Activated CD4-positive, alpha-beta T cell treated with anti-CD3 and anti-CD28 coated beads for 36 hours (primary cell): ENCODE results near the gene RLIM. TPM values are rescaled to one million over a fixed set of nuclear protein-coding genes. Genes with fewer than 3 reads are reported as not detected.
"Not testable (repeated sequence)": the region's sequence is repeated elsewhere in the genome, so short reads cannot be mapped to it uniquely, and the experiment has no call there.

ENCODE experiments used
- ATAC-seq: fragments of 200-7000 bp; cut with Tn5 transposase; one replicate; pipeline ENCODE4 v1.10.0; 2021; ENCODE audit warnings: mild to moderate bottlenecking, moderate library complexity
- CTCF ChIA-PET: fragments of 350-600 bp; sonication (Branson Sonifier 250); formaldehyde crosslinking; loops from one replicate; lab custom pipeline; 2021; ENCODE audit warnings: antibody characterized with exemption; lab: Charles Lee
- POLR2A ChIA-PET: fragments of 350-600 bp; sonication (Branson Sonifier 250); formaldehyde crosslinking; loops from one replicate; lab custom pipeline; 2021; ENCODE audit warnings: antibody characterized with exemption, inconsistent platforms; lab: Charles Lee
- DNase-seq: peaks from one replicate; pipeline ENCODE4 v3.0.0-alpha.2; 2020
- H3K27ac Mint-ChIP-seq: one replicate; pipeline ENCODE4 v1.8.0; 2021; ENCODE audit warnings: mixed read lengths
- H3K27me3 Mint-ChIP-seq: one replicate; pipeline ENCODE4 v1.8.0; 2021; ENCODE audit warnings: mixed read lengths
- H3K36me3 Mint-ChIP-seq: one replicate; pipeline ENCODE4 v1.8.0; 2021; ENCODE audit warnings: low read depth, mixed read lengths
- H3K4me1 Mint-ChIP-seq: one replicate; pipeline ENCODE4 v1.8.0; 2021; ENCODE audit warnings: mixed read lengths
- H3K4me3 Mint-ChIP-seq: one replicate; pipeline ENCODE4 v1.8.0; 2021; ENCODE audit warnings: mild to moderate bottlenecking, moderate library complexity, mixed read lengths
- H3K9me3 Mint-ChIP-seq: one replicate; pipeline ENCODE4 v1.8.0; 2021; ENCODE audit warnings: low read depth, mixed read lengths
- intact Hi-C, 2 experiments: fragments of 100-400 bp; cut with DNase I in 1 of 2; cut with micrococcal nuclease in 1 of 2; formaldehyde crosslinking; loops; one replicate each; pipeline versions ENCODE4 v1.14.2 to v1.15.1; 2022 to 2024; cut with DNase I, micrococcal nuclease
- total RNA-seq, 2 experiments: library from RNA; stranded (reverse); gene quantifications; one replicate each; pipeline ENCODE4 v1.2.3, GENCODE V29; 2021

RLIM gene
- 10 to 100 TPM; 36.5 to 38.2 TPM for total RNA-seq

- intact Hi-C loops, result loop anchor here (1.0 to 10.0 kb wide), 13 partner anchors 36 to 1560 kb away; partner anchors contain the start of genes PBDC1 (in 2 of the 2), ABCB7 (in 1 of the 2), NAP1L2 (in 1 of the 2) and NEXMIF (in 1 of the 2)
- ATAC-seq (peak; percentile 94), DNase-seq (peak; percentile 94)
- peaks cover 22% of the 10 kb centered on the region for H3K36me3 Mint-ChIP-seq
- peak within 1 kb of the TSS; percentile 99 for H3K27ac Mint-ChIP-seq
- H3K9me3 Mint-ChIP-seq, result no peaks in the 10 kb centered on the region
- ChIA-PET CTCF (interaction anchor here (0.7 kb wide), 1 partner anchor 1019 kb away, joined by 3 read pairs; no protein-coding TSS in a partner anchor), POLR2A (interaction anchor here (0.7 to 0.9 kb wide), 3 partner anchors 10 to 1386 kb away, joined by 3 read pairs; no protein-coding TSS in a partner anchor)
- H3K4me1 Mint-ChIP-seq, result peaks cover 8% of the 10 kb centered on the region
- peak within 1 kb of the TSS; percentile 97 for H3K4me3 Mint-ChIP-seq
- H3K27me3 Mint-ChIP-seq, result no peaks in the 10 kb centered on the region
Observed at GRCh38 chrX:74614093-74614909, at the start of gene RLIM. RLIM (minus strand) TSS chrX:74614624; CDS start chrX:74595977, 18,647 bp downstream.

- H3K9me3 Mint-ChIP-seq, result no peaks in the 10 kb centered on the region
- no peak for DNase-seq
- ChIA-PET CTCF (no interaction called here), POLR2A (no interaction called here)
- no peaks in the 10 kb centered on the region for H3K4me1 Mint-ChIP-seq
- H3K27me3 Mint-ChIP-seq, result no peaks in the 10 kb centered on the region
- intact Hi-C loops, result no loop called here
- ATAC-seq, result no peak
- H3K36me3 Mint-ChIP-seq, result no peaks in the 10 kb centered on the region
- H3K27ac Mint-ChIP-seq, result no peak overlapping the region
- H3K4me3 Mint-ChIP-seq, result no peak overlapping the region
Observed at GRCh38 chrX:74656079-74656745, 41.8 kb upstream of the RLIM start.

- intact Hi-C loops, ATAC-seq, CTCF ChIA-PET, POLR2A ChIA-PET, H3K9me3 Mint-ChIP-seq, H3K4me1 Mint-ChIP-seq, H3K27me3 Mint-ChIP-seq, DNase-seq, H3K36me3 Mint-ChIP-seq, H3K27ac Mint-ChIP-seq, H3K4me3 Mint-ChIP-seq: not testable (repeated sequence)
Observed at GRCh38 chrX:74654953-74655352, 40.5 kb upstream of the RLIM start.

GRCh38 chrX:74636749-74637314, 22.4 kb upstream of the RLIM start:
- ChIA-PET CTCF (no interaction called here), POLR2A (no interaction called here)
- no peaks in the 10 kb centered on the region for H3K4me1 Mint-ChIP-seq
- H3K9me3 Mint-ChIP-seq, result no peaks in the 10 kb centered on the region
- no peak overlapping the region for H3K27ac Mint-ChIP-seq
- intact Hi-C loops, result no loop called here
- no peaks in the 10 kb centered on the region for H3K36me3 Mint-ChIP-seq
- no peak for ATAC-seq
- no peak for DNase-seq
- H3K4me3 Mint-ChIP-seq, result no peak overlapping the region
- H3K27me3 Mint-ChIP-seq, result peaks cover 3% of the 10 kb centered on the region

GRCh38 chrX:74613370-74614092, 893 bp downstream of the RLIM start:
- POLR2A ChIA-PET, result interaction anchor here (0.9 kb wide), 1 partner anchor 9 kb away, joined by 3 read pairs; no protein-coding TSS in a partner anchor

GRCh38 chrX:74606799-74607198, 7.6 kb downstream of the RLIM start:
- no peaks in the 10 kb centered on the region for H3K9me3 Mint-ChIP-seq
- H3K4me3 Mint-ChIP-seq, result no peak overlapping the region
- intact Hi-C loops, result no loop called here
- peaks cover 36% of the 10 kb centered on the region for H3K36me3 Mint-ChIP-seq
- H3K27me3 Mint-ChIP-seq, result no peaks in the 10 kb centered on the region
- CTCF ChIA-PET, result interaction anchor here (0.6 to 1.3 kb wide), 2 partner anchors 31 to 54 kb away, joined by 4 to 5 read pairs; no protein-coding TSS in a partner anchor
- DNase-seq (no peak), ATAC-seq (no peak)
- no peak overlapping the region for H3K27ac Mint-ChIP-seq
- H3K4me1 Mint-ChIP-seq, result peaks cover 46% of the 10 kb centered on the region
- POLR2A ChIA-PET, result no interaction called here

More at GRCh38 chrX:74613370-74614092, 893 bp downstream of the RLIM start:
- Mint-ChIP-seq H3K27me3 (no peaks in the 10 kb centered on the region), H3K4me1 (peaks cover 11% of the 10 kb centered on the region), H3K36me3 (peaks cover 25% of the 10 kb centered on the region), H3K27ac (peak overlapping the region; percentile 99), H3K9me3 (no peaks in the 10 kb centered on the region), H3K4me3 (peak overlapping the region; percentile 97)
- CTCF ChIA-PET, result interaction anchor here (0.7 kb wide), 1 partner anchor 1020 kb away, joined by 3 read pairs; no protein-coding TSS in a partner anchor
- intact Hi-C loops, result loop anchor here (1.0 to 10.0 kb wide), 14 partner anchors 9 to 1561 kb away; partner anchors contain the start of genes PBDC1 (in 2 of the 2), ABCB7 (in 1 of the 2), NAP1L2 (in 1 of the 2) and NEXMIF (in 1 of the 2)
- ATAC-seq (no peak), DNase-seq (no peak)

- H3K36me3 Mint-ChIP-seq, result peaks cover 38% of the 10 kb centered on the region
- ATAC-seq (no peak), DNase-seq (no peak)
- no peak overlapping the region for H3K4me3 Mint-ChIP-seq
- ChIA-PET POLR2A (no interaction called here), CTCF (interaction anchor here (0.6 to 1.3 kb wide), 2 partner anchors 30 to 54 kb away, joined by 4 to 5 read pairs; no protein-coding TSS in a partner anchor)
- H3K9me3 Mint-ChIP-seq, result no peaks in the 10 kb centered on the region
- H3K27ac Mint-ChIP-seq, result no peak overlapping the region
- peaks cover 50% of the 10 kb centered on the region for H3K4me1 Mint-ChIP-seq
- H3K27me3 Mint-ChIP-seq, result no peaks in the 10 kb centered on the region
- intact Hi-C loops, result no loop called here
Observed at GRCh38 chrX:74606342-74606741, 8.1 kb downstream of the RLIM start.

- DNase-seq, result no peak
- ChIA-PET CTCF (no interaction called here), POLR2A (interaction anchor here (0.7 kb wide), 1 partner anchor 1571 kb away, joined by 5 read pairs; no protein-coding TSS in a partner anchor)
- peaks cover 48% of the 10 kb centered on the region for H3K4me1 Mint-ChIP-seq
- no peaks in the 10 kb centered on the region for H3K27me3 Mint-ChIP-seq
- no peak for ATAC-seq
- H3K9me3 Mint-ChIP-seq, result no peaks in the 10 kb centered on the region
- no peak overlapping the region for H3K4me3 Mint-ChIP-seq
- H3K36me3 Mint-ChIP-seq, result peaks cover 41% of the 10 kb centered on the region
- intact Hi-C loops, result no loop called here
- H3K27ac Mint-ChIP-seq, result peak overlapping the region; percentile 47
Observed at GRCh38 chrX:74603040-74603439, 11.4 kb downstream of the RLIM start.

GRCh38 chrX:74602142-74602541, 12.3 kb downstream of the RLIM start:
- no peak overlapping the region for H3K27ac Mint-ChIP-seq
- H3K4me3 Mint-ChIP-seq, result no peak overlapping the region
- ATAC-seq, result no peak
- no peak for DNase-seq
- POLR2A ChIA-PET, result no interaction called here
- H3K4me1 Mint-ChIP-seq, result peaks cover 48% of the 10 kb centered on the region
- intact Hi-C loops, result no loop called here
- CTCF ChIA-PET, result no interaction called here
- no peaks in the 10 kb centered on the region for H3K27me3 Mint-ChIP-seq
- no peaks in the 10 kb centered on the region for H3K9me3 Mint-ChIP-seq
- peaks cover 38% of the 10 kb centered on the region for H3K36me3 Mint-ChIP-seq

- ChIA-PET POLR2A (no interaction called here), CTCF (no interaction called here)
- ATAC-seq, result no peak
- H3K27ac Mint-ChIP-seq, result no peak overlapping the region
- peaks cover 3% of the 10 kb centered on the region for H3K4me1 Mint-ChIP-seq
- intact Hi-C loops, result no loop called here
- DNase-seq, result no peak
- H3K27me3 Mint-ChIP-seq, result no peaks in the 10 kb centered on the region
- H3K4me3 Mint-ChIP-seq, result no peak overlapping the region
- H3K9me3 Mint-ChIP-seq, result no peaks in the 10 kb centered on the region
- H3K36me3 Mint-ChIP-seq, result peaks cover 25% of the 10 kb centered on the region
Observed at GRCh38 chrX:74593593-74593992, 20.8 kb downstream of the RLIM start.
